Activated CD8-positive, alpha-beta T cell treated with anti-CD3 and anti-CD28 coated beads, Interleukin-2, amount 10 ng/mL, durations not matched to agents 7 days and 5 days (primary cell): ENCODE data around the gene BTD. TPM values are rescaled to one million over a fixed set of nuclear protein-coding genes. Genes with fewer than 3 reads are reported as not detected.

Experiments
- ATAC-seq: fragments of 150-1000 bp; cut with Tn5 transposase; one replicate; pipeline ENCODE4 v1.10.0; 2021; ENCODE audit warnings: moderate library complexity
- CTCF ChIA-PET: fragments of 350-600 bp; sonication (Branson Sonifier 250); formaldehyde crosslinking; loops from one replicate; lab custom pipeline; 2021; ENCODE audit warnings: antibody characterized with exemption; lab: Charles Lee
- POLR2A ChIA-PET: fragments of 350-600 bp; sonication (Branson Sonifier 250); formaldehyde crosslinking; loops from one replicate; lab custom pipeline; 2021; ENCODE audit warnings: antibody characterized with exemption; lab: Charles Lee
- DNase-seq: peaks from one replicate; pipeline ENCODE4 v3.0.0-alpha.2; 2020
- H3K27ac Mint-ChIP-seq: one replicate; pipeline ENCODE4 v1.8.0; 2021; ENCODE audit warnings: mild to moderate bottlenecking, mixed read lengths
- H3K27me3 Mint-ChIP-seq: one replicate; pipeline ENCODE4 v1.8.0; 2021; ENCODE audit warnings: low read depth, mixed read lengths
- H3K36me3 Mint-ChIP-seq: one replicate; pipeline ENCODE4 v1.8.0; 2021; ENCODE audit warnings: low read depth, mixed read lengths
- H3K4me1 Mint-ChIP-seq: one replicate; pipeline ENCODE4 v1.8.0; 2021; ENCODE audit warnings: low read depth, mixed read lengths
- H3K4me3 Mint-ChIP-seq: one replicate; pipeline ENCODE4 v1.8.0; 2021; ENCODE audit warnings: mild to moderate bottlenecking, mixed read lengths
- H3K9me3 Mint-ChIP-seq: one replicate; pipeline ENCODE4 v1.8.0; 2022; ENCODE audit warnings: mixed read lengths; ENCODE audit not compliant: insufficient read depth
- total RNA-seq, 2 experiments: library from RNA; stranded (reverse); gene quantifications; one replicate each; pipeline ENCODE4 v1.2.3, GENCODE V29; 2021

Gene BTD
- 1 to 10 TPM; 7.1 to 7.5 TPM for total RNA-seq

GRCh38 chr3:15601399-15602145 lies at the start of gene BTD, which contains the start of gene HACL1:
TSS of gene BTD (plus strand) at chr3:15601745. CDS start at chr3:15635440, 33,695 bp downstream.
TSS of gene HACL1 (minus strand) at chr3:15601569. CDS start at chr3:15601463, 106 bp downstream.
- DNase-seq: peak; percentile 99
- Mint-ChIP-seq H3K27ac (peak within 1 kb of the TSS; percentile 90), H3K27me3 (no peaks in the 10 kb centered on the region), H3K4me1 (peaks cover 29% of the 10 kb centered on the region), H3K9me3 (no peaks in the 10 kb centered on the region), H3K4me3 (peak within 1 kb of the TSS; percentile 99), H3K36me3 (peaks cover 41% of the 10 kb centered on the region)
- POLR2A ChIA-PET: interaction anchor here (1.2 to 1.3 kb wide), 6 partner anchors 34 to 396 kb away, joined by 3 to 6 read pairs (median 3); partner anchors contain the start of genes ANKRD28 and CAPN7
- peak; percentile 94 for ATAC-seq
- CTCF ChIA-PET: interaction anchor here (0.6 to 1.5 kb wide), 6 partner anchors 11 to 210 kb away, joined by 3 to 4 read pairs (median 3); no protein-coding TSS in a partner anchor

GRCh38 chr3:15551902-15552301 lies 49.6 kb upstream of the BTD start:
- ATAC-seq (no peak), DNase-seq (no peak)
- Mint-ChIP-seq H3K4me1 (peaks cover 23% of the 10 kb centered on the region), H3K27me3 (peaks cover under 1% of the 10 kb centered on the region), H3K36me3 (peaks cover 27% of the 10 kb centered on the region), H3K4me3 (no peak overlapping the region), H3K9me3 (peaks cover 8% of the 10 kb centered on the region), H3K27ac (peak overlapping the region; percentile 45)
- ChIA-PET CTCF (no interaction called here), POLR2A (no interaction called here)

- no peak overlapping the region for H3K4me3 Mint-ChIP-seq
- ATAC-seq (no peak), DNase-seq (no peak)
- H3K36me3 Mint-ChIP-seq: peaks cover 23% of the 10 kb centered on the region
- ChIA-PET POLR2A (no interaction called here), CTCF (no interaction called here)
- no peaks in the 10 kb centered on the region for H3K27me3 Mint-ChIP-seq
- peaks cover 34% of the 10 kb centered on the region for H3K4me1 Mint-ChIP-seq
- no peaks in the 10 kb centered on the region for H3K9me3 Mint-ChIP-seq
- H3K27ac Mint-ChIP-seq: no peak overlapping the region
These were observed 47.8 kb upstream of the BTD start for GRCh38 chr3:15553749-15554148.

- peaks cover 19% of the 10 kb centered on the region for H3K36me3 Mint-ChIP-seq
- H3K27ac Mint-ChIP-seq: peak overlapping the region; percentile 82
- ChIA-PET CTCF (interaction anchor here (0.6 to 4.3 kb wide), 35 partner anchors 9 to 357 kb away, joined by 3 to 43 read pairs (median 4); partner anchors contain the start of genes CAPN7, COLQ, EAF1 and METTL6), POLR2A (interaction anchor here (0.9 to 1.6 kb wide), 4 partner anchors 20 to 126 kb away, joined by 3 to 5 read pairs (median 4); no protein-coding TSS in a partner anchor)
- peaks cover 34% of the 10 kb centered on the region for H3K4me1 Mint-ChIP-seq
- no peaks in the 10 kb centered on the region for H3K27me3 Mint-ChIP-seq
- H3K9me3 Mint-ChIP-seq: no peaks in the 10 kb centered on the region
- peak; percentile 62 for ATAC-seq
- peak; percentile 29 for DNase-seq
- peak overlapping the region; percentile 33 for H3K4me3 Mint-ChIP-seq
These were observed 45.0 kb upstream of the BTD start for GRCh38 chr3:15556512-15556911.

GRCh38 chr3:15557511-15557946 lies 44.0 kb upstream of the BTD start:
- POLR2A ChIA-PET: interaction anchor here (0.7 to 1.6 kb wide), 3 partner anchors 44 to 295 kb away, joined by 3 to 4 read pairs (median 3); partner anchors contain the start of genes BTD and HACL1
- Mint-ChIP-seq H3K36me3 (peaks cover 21% of the 10 kb centered on the region), H3K9me3 (no peaks in the 10 kb centered on the region), H3K27me3 (no peaks in the 10 kb centered on the region), H3K4me3 (no peak overlapping the region), H3K4me1 (peaks cover 30% of the 10 kb centered on the region), H3K27ac (peak overlapping the region; percentile 69)
- DNase-seq (peak; percentile 87), ATAC-seq (peak; percentile 95)
- CTCF ChIA-PET: interaction anchor here (0.6 to 4.3 kb wide), 28 partner anchors 9 to 438 kb away, joined by 3 to 43 read pairs (median 6); partner anchors contain the start of genes CAPN7 and COLQ

- H3K4me3 Mint-ChIP-seq: no peak overlapping the region
- H3K4me1 Mint-ChIP-seq: peaks cover 27% of the 10 kb centered on the region
- ChIA-PET POLR2A (interaction anchor here (0.6 to 1.2 kb wide), 2 partner anchors 43 to 95 kb away, joined by 3 read pairs; partner anchors contain the start of genes BTD and HACL1), CTCF (interaction anchor here (0.6 to 4.3 kb wide), 10 partner anchors 10 to 356 kb away, joined by 3 to 43 read pairs (median 8); no protein-coding TSS in a partner anchor)
- DNase-seq (no peak), ATAC-seq (no peak)
- H3K27me3 Mint-ChIP-seq: no peaks in the 10 kb centered on the region
- H3K36me3 Mint-ChIP-seq: peaks cover 23% of the 10 kb centered on the region
- H3K9me3 Mint-ChIP-seq: no peaks in the 10 kb centered on the region
- no peak overlapping the region for H3K27ac Mint-ChIP-seq
These were observed 43.0 kb upstream of the BTD start for GRCh38 chr3:15558581-15558980.

- Mint-ChIP-seq H3K27ac (no peak overlapping the region), H3K27me3 (no peaks in the 10 kb centered on the region), H3K4me1 (peaks cover 8% of the 10 kb centered on the region), H3K4me3 (no peak overlapping the region), H3K36me3 (peaks cover 33% of the 10 kb centered on the region), H3K9me3 (no peaks in the 10 kb centered on the region)
- no peak for ATAC-seq
- ChIA-PET CTCF (no interaction called here), POLR2A (no interaction called here)
- DNase-seq: no peak
These were observed 39.0 kb upstream of the BTD start for GRCh38 chr3:15562560-15562959.

GRCh38 chr3:15563190-15563589 lies 38.4 kb upstream of the BTD start:
- POLR2A ChIA-PET: no interaction called here
- Mint-ChIP-seq H3K4me1 (peaks cover 7% of the 10 kb centered on the region), H3K27me3 (no peaks in the 10 kb centered on the region), H3K4me3 (no peak overlapping the region), H3K27ac (no peak overlapping the region), H3K9me3 (no peaks in the 10 kb centered on the region), H3K36me3 (peaks cover 39% of the 10 kb centered on the region)
- no peak for ATAC-seq
- DNase-seq: no peak
- CTCF ChIA-PET: no interaction called here

- ChIA-PET POLR2A (no interaction called here), CTCF (interaction anchor here (0.7 kb wide), 1 partner anchor 27 kb away, joined by 4 read pairs; no protein-coding TSS in a partner anchor)
- ATAC-seq (no peak), DNase-seq (no peak)
- Mint-ChIP-seq H3K9me3 (no peaks in the 10 kb centered on the region), H3K4me3 (no peak overlapping the region), H3K36me3 (peaks cover 36% of the 10 kb centered on the region), H3K27ac (no peak overlapping the region), H3K4me1 (peaks cover 7% of the 10 kb centered on the region), H3K27me3 (no peaks in the 10 kb centered on the region)
These were observed 29.4 kb upstream of the BTD start for GRCh38 chr3:15572138-15572537.

- Mint-ChIP-seq H3K27ac (no peak overlapping the region), H3K9me3 (no peaks in the 10 kb centered on the region), H3K4me1 (no peaks in the 10 kb centered on the region), H3K4me3 (no peak overlapping the region), H3K36me3 (peaks cover 23% of the 10 kb centered on the region), H3K27me3 (no peaks in the 10 kb centered on the region)
- CTCF ChIA-PET: interaction anchor here (0.9 kb wide), 1 partner anchor 25 kb away, joined by 3 read pairs; no protein-coding TSS in a partner anchor
- no peak for ATAC-seq
- POLR2A ChIA-PET: no interaction called here
- DNase-seq: no peak
These were observed 26.1 kb upstream of the BTD start for GRCh38 chr3:15575446-15575845.

GRCh38 chr3:15576475-15576874 lies 25.1 kb upstream of the BTD start:
- no peaks in the 10 kb centered on the region for H3K4me1 Mint-ChIP-seq
- DNase-seq (no peak), ATAC-seq (no peak)
- H3K4me3 Mint-ChIP-seq: no peak overlapping the region
- peaks cover 18% of the 10 kb centered on the region for H3K36me3 Mint-ChIP-seq
- no peaks in the 10 kb centered on the region for H3K27me3 Mint-ChIP-seq
- CTCF ChIA-PET: no interaction called here
- H3K27ac Mint-ChIP-seq: no peak overlapping the region
- POLR2A ChIA-PET: no interaction called here
- H3K9me3 Mint-ChIP-seq: no peaks in the 10 kb centered on the region
